Keratinocyte (primary cell): Measurements from ENCODE around the gene PTPRU.

Source experiments
- CTCF ChIP-seq, 3 experiments: IDR thresholded peaks in 1 of 3; conservative IDR thresholded peaks in 1 of 3; optimal IDR thresholded peaks in 1 of 3; 2 replicates in 2 of 3; 3 replicates in 1 of 3; pipeline versions ENCODE3 to v1.5.1; 2011; ENCODE audit warnings: low read length in 3 of 3, mild to moderate bottlenecking in 3 of 3, moderate library complexity in 2 of 3, control low read depth in 1 of 3, inconsistent platforms in 1 of 3; ENCODE audit not compliant: insufficient read depth in 2 of 3; ENCODE audit errors: extremely low read depth in 1 of 3
- EZH2 ChIP-seq: IDR thresholded peaks from one replicate; pipeline ENCODE4 v1.6.1; 2012; ENCODE audit warnings: inconsistent platforms, mild to moderate bottlenecking, low read length, moderate library complexity

- TF ChIP-seq CTCF (optimal IDR thresholded peaks at IDR 0.05 in 1 of 3, IDR thresholded peaks at IDR 0.05 in 1 of 3, conservative IDR thresholded peaks at IDR 0.05 in 1 of 3; ENCODE audit: extremely low read depth in 1 of 3, insufficient read depth in 2 of 3, low read length in 3 of 3) = no peak
- no peak for TF ChIP-seq EZH2
These were observed 22.1 kb downstream of the PTPRU start for GRCh38 chr1:29258189-29258975.
